Small intestine (tissue), 7 donors: ENCODE results near the gene BCAS3. TPM values are rescaled to one million over a fixed set of nuclear protein-coding genes. Genes with fewer than 3 reads are reported as not detected.

Experiments used
- DNase-seq, 2 donors: peaks; one replicate each; pipeline versions ENCODE4 v3.0.0 to v3.0.0-alpha.2; 2013
- FAIRE-seq: peaks from 2 replicates; lab custom pipeline; 2012; peaks lifted over from hg19 to GRCh38; lab: Jason Lieb, UNC
- H3K27ac ChIP-seq, 3 donors: one replicate each; pipeline ENCODE4 v1.5.1; 2013; ENCODE audit warnings: low read length in 2 of 3, mild to moderate bottlenecking in 2 of 3, control low read depth in 1 of 3, inconsistent platforms in 1 of 3, low read depth in 1 of 3, moderate library complexity in 1 of 3
- H3K27me3 ChIP-seq, 3 donors: one replicate each; pipeline ENCODE4 v1.6.1; 2013; ENCODE audit warnings: low read length in 3 of 3, inconsistent platforms in 1 of 3; ENCODE audit not compliant: control insufficient read depth in 3 of 3, insufficient read depth in 3 of 3
- H3K36me3 ChIP-seq, 3 donors: one replicate each; pipeline ENCODE4 v1.6.1; 2013; ENCODE audit warnings: low read length in 3 of 3, inconsistent platforms in 1 of 3, low read depth in 1 of 3, mild to moderate bottlenecking in 1 of 3, moderate library complexity in 1 of 3; ENCODE audit not compliant: control insufficient read depth in 3 of 3, insufficient read depth in 2 of 3
- H3K4me1 ChIP-seq, 3 donors: one replicate each; pipeline ENCODE4 v1.6.1; 2013; ENCODE audit warnings: low read length in 2 of 3, inconsistent platforms in 1 of 3, low read depth in 1 of 3, mild to moderate bottlenecking in 1 of 3, moderate library complexity in 1 of 3; ENCODE audit not compliant: control insufficient read depth in 3 of 3, insufficient read depth in 2 of 3
- H3K4me3 ChIP-seq, 3 donors: one replicate each; pipeline ENCODE4 v1.5.1; 2013; ENCODE audit warnings: low read length in 3 of 3, control low read depth in 1 of 3, inconsistent platforms in 1 of 3, low read depth in 1 of 3, mild to moderate bottlenecking in 1 of 3, moderate library complexity in 1 of 3
- H3K9me3 ChIP-seq, 2 donors: one replicate each; pipeline ENCODE4 v1.6.1; 2013; ENCODE audit warnings: low read depth in 1 of 2, low read length in 1 of 2; ENCODE audit not compliant: control insufficient read depth in 2 of 2, insufficient read depth in 1 of 2
- WGBS, 3 donors: extraction: QIAGEN DNeasy Blood & Tissue Kit; methylation state at CpG; one replicate each; pipeline ENCODE4 v1.1.7; 2013; 5-methylcytosine and 5-hydroxymethylcytosine counted together
- polyA plus RNA-seq, 4 donors: library from polyadenylated mRNA; stranded (reverse) in 3 of 4; unstranded in 1 of 4; fragments of 200-250 nt in 3 of 4; fragments of 120-200 nt in 1 of 4; gene quantifications; one replicate each; pipeline versions ENCODE4 v1.2.1 to v1.2.3, GENCODE V29; 2013
- donor health status: healthy with polysubstance abuse.
- donor health status: control.
- donor health status: control.
- donor health status: Bipolar disorder and iron deficiency.
- donor health status: healthy.

Gene BCAS3
- polyA plus RNA-seq, 4 donors, result 4.4 to 10.5 (median 4.8) TPM

- Histone ChIP-seq H3K9me3 (no peaks in the 10 kb centered on the region), H3K4me1 (peaks cover 0 to 3% (median 0%) of the 10 kb centered on the region in 3 donors), H3K36me3 (no peaks in the 10 kb centered on the region), H3K27ac (no peak overlapping the region), H3K27me3 (no peaks in the 10 kb centered on the region), H3K4me3 (no peak overlapping the region)
- 78 to 93% (median 86%) methylated on average over 1 of the region's 1 CpG for WGBS, 3 donors
- no peak for DNase-seq
- no peak for FAIRE-seq
Measured at GRCh38 chr17:61221181-61221580, 543.5 kb downstream of the BCAS3 start.

- H3K4me1 ChIP-seq, result peaks cover 0 to 3% (median 0%) of the 10 kb centered on the region in 3 donors
- H3K36me3 ChIP-seq, result no peaks in the 10 kb centered on the region
- FAIRE-seq (no peak), DNase-seq (no peak)
- H3K27ac ChIP-seq, result no peak overlapping the region
- H3K9me3 ChIP-seq, result no peaks in the 10 kb centered on the region
- no peaks in the 10 kb centered on the region for H3K27me3 ChIP-seq
- WGBS, 3 donors, result 76 to 87% (median 80%) methylated on average over 8 of the region's 8 CpGs
- H3K4me3 ChIP-seq, result no peak overlapping the region
Measured at GRCh38 chr17:61221597-61222471, 544.2 kb downstream of the BCAS3 start.

- no peak for DNase-seq
- no peak for FAIRE-seq
- no peak overlapping the region for H3K4me3 ChIP-seq
- no peaks in the 10 kb centered on the region for H3K36me3 ChIP-seq
- no peaks in the 10 kb centered on the region for H3K27me3 ChIP-seq
- H3K27ac ChIP-seq, result no peak overlapping the region
- no peaks in the 10 kb centered on the region for H3K9me3 ChIP-seq
- WGBS, 3 donors, result 90 to 96% (median 95%) methylated on average over 1 of the region's 1 CpG
- H3K4me1 ChIP-seq, result peaks cover 0 to 3% (median 0%) of the 10 kb centered on the region in 3 donors
Measured at GRCh38 chr17:61223725-61224124, 546.1 kb downstream of the BCAS3 start.

GRCh38 chr17:61225178-61225882 lies 547.7 kb downstream of the BCAS3 start:
- no peak overlapping the region for H3K4me3 ChIP-seq
- 78 to 81% (median 81%) methylated on average over 5 of the region's 5 CpGs for WGBS, 3 donors
- H3K4me1 ChIP-seq, result peaks cover 0 to 3% (median 0%) of the 10 kb centered on the region in 3 donors
- DNase-seq, result no peak
- no peaks in the 10 kb centered on the region for H3K27me3 ChIP-seq
- H3K36me3 ChIP-seq, result no peaks in the 10 kb centered on the region
- FAIRE-seq, result no peak
- no peak overlapping the region for H3K27ac ChIP-seq
- no peaks in the 10 kb centered on the region for H3K9me3 ChIP-seq

- FAIRE-seq (no peak), DNase-seq (no peak)
- Histone ChIP-seq H3K36me3 (no peaks in the 10 kb centered on the region), H3K4me1 (no peaks in the 10 kb centered on the region), H3K27ac (no peak overlapping the region), H3K9me3 (no peaks in the 10 kb centered on the region), H3K27me3 (no peaks in the 10 kb centered on the region), H3K4me3 (no peak overlapping the region)
Measured at GRCh38 chr17:61227866-61228265, 550.2 kb downstream of the BCAS3 start.

GRCh38 chr17:61230461-61230860 lies 552.8 kb downstream of the BCAS3 start:
- FAIRE-seq, result no peak
- DNase-seq, result no peak
- WGBS, 3 donors, result 89 to 93% (median 92%) methylated on average over 2 of the region's 2 CpGs
- Histone ChIP-seq H3K36me3 (no peaks in the 10 kb centered on the region), H3K4me3 (no peak overlapping the region), H3K27me3 (no peaks in the 10 kb centered on the region), H3K9me3 (no peaks in the 10 kb centered on the region), H3K27ac (no peak overlapping the region), H3K4me1 (no peaks in the 10 kb centered on the region)

- H3K27ac ChIP-seq, result no peak overlapping the region
- no peaks in the 10 kb centered on the region for H3K27me3 ChIP-seq
- no peak for DNase-seq
- WGBS, 3 donors, result 65 to 79% (median 71%) methylated on average over 4 of the region's 4 CpGs
- H3K4me1 ChIP-seq, result no peaks in the 10 kb centered on the region
- FAIRE-seq, result no peak
- no peaks in the 10 kb centered on the region for H3K9me3 ChIP-seq
- no peaks in the 10 kb centered on the region for H3K36me3 ChIP-seq
- no peak overlapping the region for H3K4me3 ChIP-seq
Measured at GRCh38 chr17:61230972-61231820, 553.5 kb downstream of the BCAS3 start.

GRCh38 chr17:61232871-61233270 lies 555.2 kb downstream of the BCAS3 start:
- Histone ChIP-seq H3K27ac (no peak overlapping the region), H3K27me3 (no peaks in the 10 kb centered on the region), H3K36me3 (no peaks in the 10 kb centered on the region), H3K4me3 (no peak overlapping the region), H3K9me3 (peaks cover 0 to 7% of the 10 kb centered on the region in 2 donors), H3K4me1 (no peaks in the 10 kb centered on the region)
- DNase-seq (no peak), FAIRE-seq (no peak)
- WGBS, 3 donors, result 92 to 96% (median 92%) methylated on average over 3 of the region's 3 CpGs
